Transverse colon (tissue), 4 donors: ENCODE data around the gene GRAMD2B.

ENCODE experiments used
- CTCF ChIP-seq, 5 experiments: fragments of 200-600 bp in 3 of 5; fragments of 450-650 bp in 2 of 5; sonication (generic) in 3 of 5; IDR thresholded peaks; 1 replicate in 2 of 5; 2 replicates in 3 of 5; pipeline ENCODE4 v1.5.1; 2016 to 2017; ENCODE audit warnings: antibody characterized with exemption in 5 of 5, inconsistent platforms in 3 of 5, mild to moderate bottlenecking in 2 of 5, moderate library complexity in 1 of 5
- EP300 ChIP-seq: sonication (generic); formaldehyde crosslinking; IDR thresholded peaks from one replicate; pipeline ENCODE4 v1.6.1; 2017; ENCODE audit warnings: antibody characterized with exemption, low read depth
- POLR2A ChIP-seq: fragments of 450-650 bp; IDR thresholded peaks from one replicate; pipeline ENCODE4 v1.6.1; 2016; ENCODE audit warnings: antibody characterized with exemption, mild to moderate bottlenecking, moderate library complexity
- POLR2AphosphoS5 ChIP-seq, 3 donors: sonication (generic); formaldehyde crosslinking; IDR thresholded peaks; one replicate each; pipeline ENCODE4 v1.6.1; 2016; ENCODE audit warnings: antibody characterized with exemption in 3 of 3

DNA sequence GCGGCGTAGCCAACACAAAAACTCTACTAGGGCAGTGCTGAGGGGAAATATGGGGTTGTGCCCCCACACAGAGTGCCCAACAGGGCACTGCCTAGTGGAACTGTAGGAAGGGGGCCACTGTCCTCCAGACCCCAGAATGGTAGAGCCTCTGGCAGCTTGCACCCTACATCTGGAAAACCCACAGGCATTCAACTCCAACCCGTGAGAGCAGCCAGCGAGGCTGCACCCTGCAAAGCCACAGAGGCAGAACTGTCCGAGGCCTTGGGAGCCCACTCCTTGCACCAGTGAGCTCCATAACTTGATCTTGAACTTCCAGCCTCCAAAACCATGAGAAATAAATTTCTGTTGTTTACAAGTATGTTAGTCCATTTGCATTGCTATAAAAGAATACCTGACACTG lies 27.7 kb downstream of the GRAMD2B start:
- TF ChIP-seq EP300 = no peak
- no peak for TF ChIP-seq CTCF (IDR thresholded peaks at IDR 0.05)
- no peak for TF ChIP-seq POLR2A
- no peak for TF ChIP-seq POLR2AphosphoS5 (IDR thresholded peaks at IDR 0.05)
